Measurements from ENCODE around the gene DDN. TPM values are rescaled to one million over a fixed set of nuclear protein-coding genes. Genes with fewer than 3 reads are reported as not detected.

The DDN gene
- total and polyA plus RNA-seq, 9 of the 15 experiments (the other 6 are each of a cell fraction or from before 2014, with no cell fraction given): 0.03 to 3.6 (median 1.6) TPM

- no peak overlapping the region for H3K9ac ChIP-seq (ENCODE audit: insufficient read depth in 1 of 2, low read depth in 2 of 2, low read length in 2 of 2)
- H3K4me2 ChIP-seq (ENCODE audit: insufficient read depth, low read length): no peak overlapping the region
- ChIA-PET POLR2A (interaction anchor here (0.7 to 3.4 kb wide), 11 partner anchors 8 to 88 kb away, joined by 3 to 13 read pairs (median 4); partner anchors contain the start of genes RHEBL1 and TUBA1B), CTCF (ENCODE audit: low intra/inter-chr PET ratio) (interaction anchor here (0.7 kb wide), 1 partner anchor 26 kb away, joined by 3 read pairs; no protein-coding TSS in a partner anchor)
- ATAC-seq (no peak), DNase-seq (ENCODE audit: extremely low read depth in 1 of 4, low spot score in 3 of 4) (no peak), FAIRE-seq (no peak)
- peaks cover 4% of the 10 kb centered on the region; the same call in 1 of the 2 replicates for H4K20me1 ChIP-seq (replicated peaks; ENCODE audit: control insufficient read depth, insufficient read depth, low read length)
- H3K27me3 ChIP-seq (ENCODE audit: control insufficient read depth in 2 of 2, insufficient read depth in 2 of 2, low read length in 2 of 2): no peaks in the 10 kb centered on the region
- H3K9me3 ChIP-seq (replicated peaks; ENCODE audit: control insufficient read depth, insufficient read depth, low read depth, low read length): no peaks in the 10 kb centered on the region
- no peaks in the 10 kb centered on the region for H3K4me1 ChIP-seq (replicated peaks in 1 of 2; ENCODE audit: control insufficient read depth in 2 of 2, insufficient read depth in 2 of 2, low read length in 2 of 2)
- peaks cover 99% of the 10 kb centered on the region for H3K36me3 ChIP-seq (ENCODE audit: control insufficient read depth, insufficient read depth, low read length)
- H2AFZ ChIP-seq (ENCODE audit: low read depth, low read length): no peak overlapping the region
- intact Hi-C loops (cut with micrococcal nuclease) (no loop called here), in situ Hi-C loops (cut with MboI) (no loop called here)
- H3K79me2 ChIP-seq (ENCODE audit: control insufficient read depth, insufficient read depth, low read length): no peaks in the 10 kb centered on the region
- 100% methylated on average over 4 of the region's 4 CpGs for WGBS (ENCODE audit: insufficient coverage, low coverage, missing lambda C conversion rate)
- H3K4me3 ChIP-seq: no peak overlapping the region
- H3K27ac ChIP-seq (ENCODE audit: extremely low read depth, low read depth, low read length): no peak overlapping the region
- no TSS peak for BruUV-seq (replicated peaks)
- no peaks in the 10 kb centered on the region for H3K9me1 ChIP-seq (ENCODE audit: control insufficient read depth, insufficient read depth, low read length)
- TF ChIP-seq ZC3H4 (CRISPR knock-in tag; IDR thresholded peaks at IDR 0.05; ENCODE audit: borderline replicate concordance) (no peak), ZNF551 (CRISPR knock-in tag; IDR thresholded peaks at IDR 0.05) (no peak), ZNF121 (CRISPR knock-in tag; conservative IDR thresholded peaks at IDR 0.05) (0 out of 2 replicates have a peak, but pooled peaks have one; percentile 4), PCBP2 (IDR thresholded peaks at IDR 0.05; ENCODE audit: low read depth, low read length, poor library complexity, severe bottlenecking) (no peak), CBX2 (IDR thresholded peaks at IDR 0.05; ENCODE audit: insufficient read depth, low read length, poor library complexity, severe bottlenecking) (no peak), JUNB (CRISPR knock-in tag; conservative IDR thresholded peaks at IDR 0.05) (no peak), RBFOX2 (IDR thresholded peaks at IDR 0.05; ENCODE audit: low read depth, low read length) (peak; percentile 14; the same call in 1 of the 2 replicates), RB1 (IDR thresholded peaks at IDR 0.05; ENCODE audit: low read depth) (no peak), PBX2 (CRISPR knock-in tag; IDR thresholded peaks at IDR 0.05; ENCODE audit: low read depth) (no peak), PBX2 (tag; conservative IDR thresholded peaks at IDR 0.05; ENCODE audit: low read depth) (no peak)
- TF ChIP-seq, protein P1, sequence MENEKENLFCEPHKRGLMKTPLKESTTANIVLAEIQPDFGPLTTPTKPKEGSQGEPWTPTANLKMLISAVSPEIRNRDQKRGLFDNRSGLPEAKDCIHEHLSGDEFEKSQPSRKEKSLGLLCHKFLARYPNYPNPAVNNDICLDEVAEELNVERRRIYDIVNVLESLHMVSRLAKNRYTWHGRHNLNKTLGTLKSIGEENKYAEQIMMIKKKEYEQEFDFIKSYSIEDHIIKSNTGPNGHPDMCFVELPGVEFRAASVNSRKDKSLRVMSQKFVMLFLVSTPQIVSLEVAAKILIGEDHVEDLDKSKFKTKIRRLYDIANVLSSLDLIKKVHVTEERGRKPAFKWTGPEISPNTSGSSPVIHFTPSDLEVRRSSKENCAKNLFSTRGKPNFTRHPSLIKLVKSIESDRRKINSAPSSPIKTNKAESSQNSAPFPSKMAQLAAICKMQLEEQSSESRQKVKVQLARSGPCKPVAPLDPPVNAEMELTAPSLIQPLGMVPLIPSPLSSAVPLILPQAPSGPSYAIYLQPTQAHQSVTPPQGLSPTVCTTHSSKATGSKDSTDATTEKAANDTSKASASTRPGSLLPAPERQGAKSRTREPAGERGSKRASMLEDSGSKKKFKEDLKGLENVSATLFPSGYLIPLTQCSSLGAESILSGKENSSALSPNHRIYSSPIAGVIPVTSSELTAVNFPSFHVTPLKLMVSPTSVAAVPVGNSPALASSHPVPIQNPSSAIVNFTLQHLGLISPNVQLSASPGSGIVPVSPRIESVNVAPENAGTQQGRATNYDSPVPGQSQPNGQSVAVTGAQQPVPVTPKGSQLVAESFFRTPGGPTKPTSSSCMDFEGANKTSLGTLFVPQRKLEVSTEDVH (IDR thresholded peaks at IDR 0.05; ENCODE audit: low read depth, partially characterized antibody): no peak
- TF ChIP-seq, protein P2, sequence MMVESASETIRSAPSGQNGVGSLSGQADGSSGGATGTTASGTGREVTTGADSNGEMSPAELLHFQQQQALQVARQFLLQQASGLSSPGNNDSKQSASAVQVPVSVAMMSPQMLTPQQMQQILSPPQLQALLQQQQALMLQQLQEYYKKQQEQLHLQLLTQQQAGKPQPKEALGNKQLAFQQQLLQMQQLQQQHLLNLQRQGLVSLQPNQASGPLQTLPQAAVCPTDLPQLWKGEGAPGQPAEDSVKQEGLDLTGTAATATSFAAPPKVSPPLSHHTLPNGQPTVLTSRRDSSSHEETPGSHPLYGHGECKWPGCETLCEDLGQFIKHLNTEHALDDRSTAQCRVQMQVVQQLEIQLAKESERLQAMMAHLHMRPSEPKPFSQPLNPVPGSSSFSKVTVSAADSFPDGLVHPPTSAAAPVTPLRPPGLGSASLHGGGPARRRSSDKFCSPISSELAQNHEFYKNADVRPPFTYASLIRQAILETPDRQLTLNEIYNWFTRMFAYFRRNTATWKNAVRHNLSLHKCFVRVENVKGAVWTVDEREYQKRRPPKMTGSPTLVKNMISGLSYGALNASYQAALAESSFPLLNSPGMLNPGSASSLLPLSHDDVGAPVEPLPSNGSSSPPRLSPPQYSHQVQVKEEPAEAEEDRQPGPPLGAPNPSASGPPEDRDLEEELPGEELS (CRISPR knock-in tag; IDR thresholded peaks at IDR 0.05; ENCODE audit: borderline replicate concordance): peak; percentile 40; the same call in 1 of the 2 replicates
- TF ChIP-seq, protein P3, sequence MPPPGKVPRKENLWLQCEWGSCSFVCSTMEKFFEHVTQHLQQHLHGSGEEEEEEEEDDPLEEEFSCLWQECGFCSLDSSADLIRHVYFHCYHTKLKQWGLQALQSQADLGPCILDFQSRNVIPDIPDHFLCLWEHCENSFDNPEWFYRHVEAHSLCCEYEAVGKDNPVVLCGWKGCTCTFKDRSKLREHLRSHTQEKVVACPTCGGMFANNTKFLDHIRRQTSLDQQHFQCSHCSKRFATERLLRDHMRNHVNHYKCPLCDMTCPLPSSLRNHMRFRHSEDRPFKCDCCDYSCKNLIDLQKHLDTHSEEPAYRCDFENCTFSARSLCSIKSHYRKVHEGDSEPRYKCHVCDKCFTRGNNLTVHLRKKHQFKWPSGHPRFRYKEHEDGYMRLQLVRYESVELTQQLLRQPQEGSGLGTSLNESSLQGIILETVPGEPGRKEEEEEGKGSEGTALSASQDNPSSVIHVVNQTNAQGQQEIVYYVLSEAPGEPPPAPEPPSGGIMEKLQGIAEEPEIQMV (tag; conservative IDR thresholded peaks at IDR 0.05; ENCODE audit: low read depth): no peak
Measured at GRCh38 chr12:49043241-49043640, 44.1 kb upstream of the DDN start.

Measured in K562 (cell line).